H4 (cell line): ENCODE data around the gene TMF1. TPM values are rescaled to one million over a fixed set of nuclear protein-coding genes. Genes with fewer than 3 reads are reported as not detected.
A peak's percentile ranks its signal among the peaks of the same experiment; 100 is the strongest.

ENCODE experiments used
- DNase-seq: peaks from one replicate; pipeline ENCODE4 v3.0.0-alpha.2; 2015; ENCODE audit warnings: low spot score
- total RNA-seq: library from RNA; depleted of rRNA; stranded (reverse); fragments of >200 nt; shearing (Covaris generic); gene quantifications from 2 replicates; pipeline ENCODE4 v1.2.3, GENCODE V29; 2014

The TMF1 gene
- total RNA-seq, 1 experiment from 2014 or later, result 8.6 TPM

GRCh38 chr3:69014022-69014580, 38.0 kb downstream of the TMF1 start:
- DNase-seq, result no peak

DNA sequence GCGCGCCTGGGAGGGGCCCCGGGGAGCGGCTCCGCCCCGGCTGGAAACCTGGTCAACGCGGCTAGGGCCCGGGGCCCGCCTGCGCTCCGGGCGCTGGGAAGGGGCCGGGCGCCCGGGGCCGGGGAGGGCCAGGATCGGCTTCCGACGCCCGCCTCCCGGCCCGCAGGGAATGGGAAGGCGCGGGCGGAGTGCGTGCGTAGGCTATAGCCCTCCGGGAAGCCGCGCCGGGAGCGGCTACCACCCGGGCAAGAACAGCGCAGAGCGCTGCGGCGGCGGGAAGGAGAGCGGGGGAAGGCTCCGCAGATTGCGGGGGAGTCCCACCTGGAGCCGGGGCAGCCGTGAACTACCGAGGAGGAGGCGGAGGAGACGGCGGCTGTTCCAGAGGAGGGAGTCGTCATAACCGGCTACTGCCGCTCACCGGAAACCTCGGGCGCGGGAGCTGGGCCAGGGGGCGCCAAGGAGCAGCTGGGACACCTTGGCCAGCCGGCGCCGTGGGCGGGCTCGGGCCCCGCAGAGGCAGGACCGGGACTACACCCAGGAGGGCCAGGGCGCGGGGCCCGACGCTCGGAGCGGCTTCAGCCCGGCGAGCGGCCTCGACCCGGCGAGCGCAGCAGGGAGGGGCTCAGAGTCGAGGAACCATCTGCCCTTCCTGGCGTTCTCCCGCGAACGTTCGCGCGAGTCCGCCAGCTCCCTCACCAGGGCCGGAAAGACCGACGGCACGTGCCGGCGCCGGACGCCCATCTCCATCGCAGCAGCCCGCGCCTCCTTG, 38.7 kb downstream of the TMF1 start, which contains the start of gene EOGT:
Gene EOGT, minus strand, starts transcription at position 432 of the 769 bp plus-strand sequence. CDS start 3,838 bp downstream, outside the sequence.
- DNase-seq, result peak; percentile 56

DNA sequence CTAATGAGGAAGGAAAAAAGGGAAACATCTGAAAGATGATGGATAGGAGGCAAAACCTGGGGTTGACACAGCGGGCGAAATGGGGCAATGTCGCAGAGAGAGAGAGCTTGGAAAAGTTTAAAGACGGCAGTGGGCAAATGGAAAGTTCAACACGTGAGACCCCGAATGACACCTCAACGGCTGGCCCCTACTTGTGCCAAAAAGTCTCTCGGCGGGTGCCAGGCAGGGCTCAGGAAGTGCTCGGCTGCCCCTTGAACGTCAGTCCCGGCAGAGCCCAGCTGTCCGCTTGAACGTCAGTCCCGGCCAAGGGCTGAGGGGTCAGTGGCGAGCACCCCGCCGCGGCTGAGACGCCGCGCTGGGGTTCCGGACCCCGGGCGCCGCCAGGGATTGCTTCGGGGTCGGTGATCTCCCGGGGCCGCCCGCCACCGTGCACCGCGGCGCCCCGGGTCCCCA, 39.3 kb downstream of the TMF1 start:
- DNase-seq, result no peak

DNA sequence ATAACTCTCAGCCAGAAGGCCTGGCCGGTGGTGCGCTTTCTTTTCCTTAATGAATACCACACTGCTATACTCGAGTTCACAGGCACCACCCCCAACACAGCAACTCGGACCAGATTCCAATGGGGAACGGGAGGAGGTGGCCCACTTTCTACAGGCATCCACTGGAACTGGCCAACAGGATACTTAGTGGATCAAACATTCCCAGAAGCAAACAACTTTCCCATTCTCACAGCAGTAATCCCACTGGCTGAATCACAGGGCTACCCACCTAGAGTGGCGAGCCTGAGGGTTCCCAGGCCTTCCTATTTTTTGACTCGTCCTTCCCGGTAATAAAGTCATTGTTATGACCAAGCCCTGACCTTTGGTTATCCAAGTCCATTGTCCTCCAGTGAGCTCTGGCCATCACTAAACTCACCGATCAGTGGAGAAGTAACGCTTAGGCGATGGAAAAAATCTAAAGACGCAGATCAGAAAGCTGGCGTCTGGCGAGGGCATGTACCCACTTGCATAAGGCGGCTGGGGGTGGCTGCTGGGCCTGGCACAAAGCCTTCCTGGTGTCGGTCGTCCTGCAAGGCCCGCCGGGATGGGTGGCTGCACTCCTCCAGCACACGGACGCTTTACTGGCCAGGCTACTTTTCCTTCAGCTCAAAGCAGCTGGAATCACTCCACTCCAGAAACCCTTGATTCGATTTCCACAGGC, 39.9 kb downstream of the TMF1 start:
- DNase-seq, result no peak

- DNase-seq, result no peak
Observed at GRCh38 chr3:69011096-69011730, 40.9 kb downstream of the TMF1 start.

DNA sequence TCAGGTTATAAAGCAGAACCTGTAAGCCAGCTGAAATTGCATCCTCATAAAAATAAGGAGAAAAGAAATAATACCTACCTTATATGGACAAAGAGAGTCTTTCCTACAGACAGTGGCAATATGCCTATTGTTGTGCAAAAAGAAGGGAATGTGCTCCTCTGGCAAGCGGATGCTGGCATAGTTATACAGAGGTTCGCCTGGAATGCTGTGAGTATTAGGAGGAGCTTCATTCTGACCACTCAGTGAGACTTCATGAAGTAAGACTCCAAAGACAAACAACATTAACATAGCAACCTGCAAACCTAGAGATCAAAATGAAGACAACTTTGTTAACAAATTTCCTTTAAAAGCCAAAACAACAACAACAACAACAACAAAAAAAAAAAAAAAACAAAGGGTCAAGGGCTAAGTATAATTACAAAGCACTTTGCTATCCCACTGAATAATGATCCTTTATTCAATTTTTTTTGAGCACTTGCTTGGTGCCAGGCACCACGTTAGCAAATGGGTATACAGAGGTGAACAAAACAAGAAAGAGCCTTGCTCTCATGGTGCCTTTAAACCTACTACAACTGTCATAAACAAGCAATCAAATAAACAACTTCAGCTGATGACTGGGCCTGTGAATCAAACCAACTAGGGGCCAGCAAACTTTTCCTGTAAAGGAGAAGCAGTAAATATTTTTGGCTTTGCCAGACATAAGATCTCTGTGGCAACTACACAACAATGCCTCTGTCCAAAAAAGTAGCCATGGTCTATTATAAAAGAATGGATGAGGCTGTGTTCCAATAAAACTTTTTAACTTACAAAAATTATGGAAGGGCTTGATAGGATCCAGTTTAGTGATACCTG, 42.3 kb downstream of the TMF1 start:
- DNase-seq, result no peak

- no peak for DNase-seq
Observed at GRCh38 chr3:69008980-69009379, 43.2 kb downstream of the TMF1 start.

DNA sequence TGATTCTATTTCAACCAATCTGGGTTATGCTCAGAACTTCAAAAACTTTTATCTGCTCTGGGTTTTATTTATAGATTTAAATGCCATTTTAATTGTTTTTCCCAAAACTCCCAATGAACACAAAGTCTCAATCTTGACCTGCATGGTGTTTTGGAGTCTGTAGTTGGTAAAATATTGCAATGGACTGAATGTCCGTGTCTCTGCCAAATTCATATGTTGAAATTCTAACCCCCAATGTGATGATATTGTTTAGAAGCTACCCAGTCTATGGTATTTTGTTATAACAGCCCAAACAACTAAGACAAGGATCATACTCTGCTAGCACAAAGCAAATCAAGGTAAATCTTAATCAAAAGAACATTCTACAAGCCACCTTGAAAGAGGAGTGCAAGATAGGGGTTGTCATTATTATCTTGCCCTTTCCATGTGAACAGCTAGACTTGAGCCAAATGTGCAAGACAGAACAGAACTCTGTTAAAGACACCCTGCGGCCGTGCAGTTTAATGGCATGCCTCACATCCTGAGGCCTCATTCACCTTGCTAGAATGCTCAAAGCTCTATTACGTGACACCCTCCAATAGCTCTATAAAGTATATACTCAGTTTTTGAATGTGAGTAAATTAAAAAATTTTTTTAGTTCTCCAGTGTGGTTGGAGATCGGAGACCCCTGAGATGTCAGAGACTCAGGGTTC, 46.2 kb downstream of the TMF1 start:
- no peak for DNase-seq

DNA sequence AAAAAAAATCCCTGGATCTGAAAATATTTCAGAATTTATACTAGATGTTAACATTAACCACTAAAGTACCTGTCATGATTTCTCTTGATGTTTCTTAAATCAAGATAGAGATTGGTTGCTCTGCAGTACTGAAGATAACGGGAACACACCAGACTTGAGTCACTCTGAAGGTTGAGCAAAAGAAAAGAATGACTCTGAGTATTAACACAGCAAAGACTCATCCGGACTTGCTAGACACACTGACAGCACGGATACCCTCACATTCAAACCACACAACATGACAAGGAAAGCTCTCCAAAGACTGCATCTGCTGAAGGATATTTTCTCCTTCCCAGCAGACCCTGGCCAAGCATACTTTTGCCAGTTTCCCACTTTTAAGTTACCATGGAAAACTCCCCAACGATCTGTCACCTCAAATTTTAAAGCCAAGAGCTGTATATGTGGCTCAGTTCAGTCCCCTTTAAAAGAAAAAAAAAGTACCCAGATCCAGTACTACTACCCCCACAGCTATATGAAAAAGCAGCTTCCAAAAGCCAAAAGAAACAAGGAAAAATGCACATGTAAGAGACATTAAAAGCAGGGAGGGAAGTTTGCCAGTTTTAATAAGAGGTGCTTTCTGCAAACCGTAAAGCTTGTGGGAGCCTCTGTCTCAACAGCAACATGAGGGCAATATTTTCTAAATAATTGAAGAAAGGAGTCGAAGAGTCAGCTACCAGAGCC, 46.9 kb downstream of the TMF1 start:
- DNase-seq, result no peak

- DNase-seq, result no peak
Observed at GRCh38 chr3:69004138-69004537, 48.0 kb downstream of the TMF1 start.

DNA sequence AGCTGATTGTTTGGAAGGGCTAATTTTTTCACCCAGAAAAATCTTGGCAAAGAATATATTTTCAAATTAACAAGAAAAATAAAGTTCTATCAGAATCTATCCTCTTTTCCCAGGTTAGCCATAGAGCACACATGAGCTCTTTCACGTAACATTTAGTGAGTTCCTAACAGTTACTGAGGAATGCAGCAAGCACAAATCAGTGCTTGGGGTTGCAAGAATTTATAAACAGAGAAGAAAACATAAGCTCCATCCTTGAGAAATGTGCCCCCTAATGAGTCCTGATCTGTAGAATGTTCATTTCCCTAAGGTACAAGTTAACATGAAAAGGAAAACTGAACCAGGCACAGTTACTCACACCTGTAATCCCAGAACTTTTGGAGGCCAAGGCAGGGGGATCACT, 52.5 kb downstream of the TMF1 start:
- no peak for DNase-seq

DNA sequence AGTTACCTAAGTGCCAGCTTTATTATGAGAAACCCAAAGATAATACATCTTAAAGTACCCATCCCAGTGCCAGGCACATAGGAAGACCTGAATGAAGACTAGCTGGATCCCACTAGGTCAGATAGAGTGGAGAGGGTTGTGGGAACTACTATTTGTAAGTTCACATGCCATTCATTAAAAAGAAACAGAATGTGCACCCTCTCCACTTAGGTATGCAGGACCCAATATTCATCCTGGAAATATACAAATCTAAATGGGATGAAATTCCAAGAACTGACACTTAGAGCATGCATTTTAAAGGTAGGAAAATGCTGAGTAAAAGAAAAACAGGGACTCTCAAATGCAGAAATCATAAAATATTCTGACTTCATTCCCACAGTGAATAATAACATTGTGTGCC, 53.0 kb downstream of the TMF1 start:
- no peak for DNase-seq

- DNase-seq, result no peak
Observed at GRCh38 chr3:68997887-68998286, 54.2 kb downstream of the TMF1 start.

DNA sequence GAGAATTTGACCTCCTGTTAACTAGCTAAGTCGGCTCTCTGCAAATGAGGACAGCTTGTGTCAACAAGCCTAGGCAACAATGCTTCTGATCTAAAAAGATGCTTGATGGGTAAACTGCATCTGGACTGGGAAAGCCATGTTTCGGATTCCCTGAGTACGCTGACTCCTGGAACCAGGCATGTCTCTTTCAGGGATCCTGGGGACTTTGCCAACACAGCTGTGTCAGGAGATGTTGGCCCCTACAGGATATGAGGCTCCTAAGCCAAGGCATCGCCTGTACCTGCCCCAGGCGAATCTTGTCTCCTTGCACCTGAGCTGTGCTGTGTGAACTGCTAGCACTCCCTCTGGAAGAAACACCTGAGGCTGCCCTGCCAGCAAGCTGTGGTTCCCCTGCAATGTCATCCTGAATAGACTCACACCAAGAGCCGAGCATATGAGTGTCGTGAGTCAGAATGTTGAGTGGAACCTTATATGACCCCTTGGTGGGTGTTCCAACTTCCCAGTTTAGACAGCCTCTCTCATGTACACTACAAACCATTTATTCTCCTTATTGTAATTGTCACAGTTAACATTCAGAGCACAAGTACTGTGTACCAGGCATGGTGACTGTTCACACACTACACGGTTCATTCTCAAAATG, 55.7 kb downstream of the TMF1 start:
- DNase-seq, result no peak

- DNase-seq, result no peak
Observed at GRCh38 chr3:68988740-68989139, 63.4 kb downstream of the TMF1 start.

- DNase-seq, result no peak
Observed at GRCh38 chr3:68987322-68987721, 64.8 kb downstream of the TMF1 start.

- no peak for DNase-seq
Observed at GRCh38 chr3:68986496-68987208, 65.5 kb downstream of the TMF1 start.

DNA sequence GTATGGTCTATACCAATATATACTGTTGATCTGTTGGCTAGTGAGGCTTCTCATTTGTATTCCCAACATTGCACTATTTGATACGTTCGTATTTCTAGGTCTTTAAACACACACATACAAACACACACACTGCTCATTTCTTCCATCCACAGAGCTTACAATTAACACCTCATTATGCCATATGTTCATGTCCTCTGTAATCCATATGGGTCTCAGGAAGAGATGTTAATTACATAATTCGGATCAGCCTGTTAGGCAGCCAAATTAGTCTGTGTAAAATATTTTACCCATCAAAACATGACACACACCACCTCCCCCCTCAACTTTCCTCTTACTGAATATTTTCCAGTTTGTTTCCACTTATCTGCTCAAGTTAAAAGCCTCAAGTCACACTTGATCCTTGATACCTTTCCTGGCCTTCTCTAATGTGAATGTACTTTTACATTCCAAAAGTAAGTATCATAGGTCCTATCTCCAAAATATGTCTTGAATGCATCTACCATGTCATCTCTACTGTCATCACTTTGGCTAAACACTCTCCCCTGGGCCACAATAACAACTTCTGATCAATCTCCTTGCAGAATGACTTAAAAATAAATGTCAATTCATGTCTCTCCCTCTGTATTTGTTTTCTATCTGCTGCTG, 66.9 kb downstream of the TMF1 start:
- DNase-seq, result no peak
